ENCODE measurements around the gene OVOL1.

- TF ChIP-seq CTCF (conservative IDR thresholded peaks at IDR 0.05; ENCODE audit: low read depth, low read length) (no peak), EZH2 (IDR thresholded peaks at IDR 0.05; ENCODE audit: borderline replicate concordance, low read depth, low read length, poor library complexity, severe bottlenecking) (peak; percentile 87)
These were observed 666 bp upstream of the OVOL1 start for GRCh38 chr11:65786008-65786785.
